GM21423 (cell line): Measurements from ENCODE around the gene C1orf115.
"Not testable (repeated sequence)": the region's sequence is repeated elsewhere in the genome, so short reads cannot be mapped to it uniquely, and the experiment has no call there.

Experiments used
- ATAC-seq: cut with Tn5 transposase; IDR thresholded peaks from one replicate; pipeline ENCODE4 v1.9.1; 2021; ENCODE audit warnings: mild to moderate bottlenecking, moderate library complexity; ENCODE audit not compliant: unreplicated experiment

C1orf115 gene

GRCh38 chr1:220717800-220718640, 27.9 kb downstream of the C1orf115 start:
- no peak for ATAC-seq

DNA sequence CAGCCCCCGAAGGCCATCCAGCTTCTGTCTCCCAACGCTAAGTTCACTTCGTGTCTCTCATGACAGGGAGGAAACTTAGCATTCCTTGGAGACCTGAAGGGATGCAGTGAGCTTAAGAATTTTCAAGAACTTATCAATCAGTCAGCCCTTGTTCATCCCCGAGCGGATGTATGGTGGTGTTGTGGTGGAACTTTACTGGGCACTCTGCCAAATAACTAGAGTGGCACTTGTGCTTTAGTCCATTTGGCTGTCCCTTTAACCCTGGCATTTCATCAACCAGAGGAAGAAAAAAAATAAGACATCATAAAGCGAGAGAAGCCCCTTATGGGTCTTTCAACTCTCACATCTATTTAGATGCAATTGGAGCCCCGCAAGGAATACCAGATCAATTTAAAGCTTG, 31.1 kb downstream of the C1orf115 start:
- not testable (repeated sequence) for ATAC-seq

DNA sequence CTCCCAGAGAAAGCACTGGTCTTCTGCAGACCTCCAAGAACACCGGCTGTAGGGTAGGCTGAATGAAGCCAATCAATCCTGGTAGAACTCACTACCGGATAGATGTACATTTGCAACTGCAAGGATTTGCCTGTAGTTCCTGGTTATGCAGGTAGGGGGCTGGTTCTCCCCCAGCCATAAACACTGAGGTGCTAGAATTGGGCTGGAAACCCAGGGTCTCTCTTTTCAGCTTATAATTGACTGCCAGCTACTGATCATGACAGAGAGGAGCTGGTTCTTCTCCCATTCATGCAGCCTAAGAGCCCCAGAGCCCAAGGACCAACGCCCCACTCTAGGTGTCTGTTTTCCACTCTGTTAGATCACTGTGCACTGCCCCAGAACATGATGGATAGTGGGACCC, 36.5 kb downstream of the C1orf115 start:
- no peak for ATAC-seq

DNA sequence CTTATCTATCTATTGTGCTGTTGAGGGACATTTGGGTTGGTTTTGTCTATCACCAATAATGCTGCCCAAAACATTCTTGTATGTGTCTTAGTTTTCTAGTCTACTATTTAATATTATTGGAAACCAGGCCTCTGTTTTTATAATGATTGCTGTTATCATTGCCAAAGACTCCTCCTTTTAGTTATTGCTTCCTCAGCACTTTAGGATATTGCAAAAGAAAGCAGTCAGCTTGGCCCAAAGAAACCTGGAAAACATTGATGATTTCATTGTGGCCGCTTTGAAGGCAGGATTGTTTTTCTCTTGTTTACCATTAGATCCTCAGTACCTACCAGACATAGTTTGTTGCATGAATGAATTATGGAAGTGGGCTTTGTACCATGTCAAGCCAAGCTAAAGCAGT, 37.4 kb downstream of the C1orf115 start:
- no peak for ATAC-seq

GRCh38 chr1:220730486-220730885, 40.3 kb downstream of the C1orf115 start:
- ATAC-seq = no peak

DNA sequence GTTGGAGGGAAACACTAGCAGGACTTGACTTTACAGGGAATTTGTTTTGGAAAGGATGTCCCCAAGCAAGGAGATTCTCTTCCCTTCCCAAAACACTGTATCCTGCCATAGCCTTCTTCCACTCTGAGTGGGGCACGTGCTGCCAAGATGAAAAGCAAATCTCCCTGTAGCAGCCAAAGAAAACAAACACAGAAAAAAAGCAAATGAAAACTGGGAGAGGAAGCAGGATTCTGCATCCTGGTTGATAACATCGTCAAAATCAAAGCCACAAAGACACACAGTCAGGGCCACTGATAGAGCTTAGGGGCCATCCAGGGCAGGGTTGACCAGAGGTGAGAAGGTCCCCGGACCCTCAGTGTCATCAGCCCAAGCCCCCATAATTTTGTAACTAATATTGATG, 42.0 kb downstream of the C1orf115 start:
- no peak for ATAC-seq

DNA sequence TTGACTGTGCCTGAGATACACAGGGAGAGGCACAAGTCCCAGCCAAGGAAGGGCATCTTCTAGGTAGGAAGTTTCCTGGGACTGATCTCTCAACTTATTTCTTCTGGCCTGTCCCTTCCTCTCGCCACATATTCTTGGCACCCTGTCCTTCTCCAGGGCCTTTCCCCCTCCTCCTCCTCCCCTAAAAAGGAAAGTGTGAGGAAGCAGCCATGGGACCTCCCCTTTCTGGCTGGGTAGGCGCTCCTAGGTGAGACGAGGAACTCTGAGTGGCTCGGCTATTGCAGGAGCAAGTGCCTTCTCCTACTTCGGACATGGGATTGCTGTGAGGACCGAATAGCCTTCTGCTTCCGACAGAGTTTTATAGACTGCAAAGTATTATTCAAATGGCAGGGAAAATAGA, 42.5 kb downstream of the C1orf115 start:
- no peak for ATAC-seq

GRCh38 chr1:220733086-220733601, 43.0 kb downstream of the C1orf115 start:
- ATAC-seq = peak; percentile 95

- ATAC-seq = no peak
These were observed 44.6 kb downstream of the C1orf115 start for GRCh38 chr1:220734571-220735326.

DNA sequence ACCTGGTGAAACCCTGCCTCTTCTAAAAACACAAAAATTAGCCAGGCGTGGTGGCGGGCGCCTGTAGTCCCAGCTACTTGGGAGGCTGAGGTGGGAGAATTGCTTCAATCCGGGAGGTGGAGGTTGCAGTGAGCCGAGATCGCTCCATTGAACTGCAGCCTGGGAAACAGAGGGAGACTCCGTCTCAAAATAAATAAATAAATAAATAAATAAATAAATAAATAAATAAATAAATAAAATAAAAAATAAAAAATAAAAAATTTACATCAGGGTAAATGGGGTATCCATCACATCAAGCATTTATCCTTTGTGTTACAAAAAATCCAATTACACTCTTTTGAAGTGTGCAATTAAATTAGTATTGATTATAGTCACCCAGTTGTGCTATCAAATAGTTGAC, 46.1 kb downstream of the C1orf115 start:
- ATAC-seq = not testable (repeated sequence)

GRCh38 chr1:220741349-220741748, 51.2 kb downstream of the C1orf115 start:
- ATAC-seq = no peak

GRCh38 chr1:220741825-220742224, 51.7 kb downstream of the C1orf115 start:
- ATAC-seq = no peak

- no peak for ATAC-seq
These were observed 52.4 kb downstream of the C1orf115 start for GRCh38 chr1:220742520-220742919.

DNA sequence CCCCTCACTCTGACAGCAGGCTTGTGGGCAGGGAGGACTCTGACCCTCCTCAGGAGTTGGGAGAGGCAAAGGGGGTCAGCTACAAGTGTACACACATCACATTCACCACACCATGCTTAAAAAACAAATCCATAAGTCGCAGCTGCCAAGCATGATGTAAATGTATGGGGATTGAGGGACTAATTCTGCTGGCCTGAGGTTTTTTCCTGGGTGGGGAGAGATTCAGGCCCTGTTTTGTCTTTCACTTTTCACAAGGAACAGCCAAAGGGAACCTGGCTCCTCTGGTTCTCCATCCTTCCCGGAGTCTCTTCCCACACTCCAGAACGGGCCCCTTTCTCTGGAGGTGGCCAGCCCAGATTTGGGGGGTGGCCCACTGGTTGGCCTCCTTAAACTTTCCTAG, 56.7 kb downstream of the C1orf115 start:
- ATAC-seq = no peak

DNA sequence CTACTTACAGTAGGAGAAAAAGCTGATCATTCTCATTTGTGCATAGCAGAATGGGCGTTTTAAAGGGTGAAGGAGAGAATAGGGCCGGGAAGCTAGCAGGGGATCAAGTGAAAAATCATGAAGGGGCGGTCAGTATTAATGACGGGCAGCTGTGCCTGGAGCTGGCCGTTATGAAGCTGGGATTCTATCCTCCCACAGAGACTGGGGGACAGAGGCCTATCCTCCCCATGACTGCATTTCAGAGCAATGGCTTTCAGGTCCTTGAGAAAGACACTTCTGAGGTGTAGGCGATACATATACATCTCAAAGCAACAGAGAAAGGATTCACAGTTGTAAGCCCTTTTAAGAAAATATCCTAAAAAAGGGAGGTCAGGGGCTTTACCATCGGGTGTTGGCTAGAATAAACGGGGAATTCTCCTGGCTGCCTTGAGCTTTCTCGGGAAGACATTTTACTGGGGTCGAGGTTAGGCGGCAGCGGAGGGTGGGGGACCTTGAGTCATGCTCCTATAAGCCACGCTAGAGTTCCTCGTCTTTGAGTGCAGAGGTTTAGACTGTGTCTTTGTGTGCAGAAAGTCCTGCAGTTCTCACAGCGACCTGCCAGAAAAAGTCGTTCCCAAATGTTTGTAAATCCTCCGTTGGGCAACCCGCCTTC, 57.4 kb downstream of the C1orf115 start:
- ATAC-seq = peak; percentile 5

DNA sequence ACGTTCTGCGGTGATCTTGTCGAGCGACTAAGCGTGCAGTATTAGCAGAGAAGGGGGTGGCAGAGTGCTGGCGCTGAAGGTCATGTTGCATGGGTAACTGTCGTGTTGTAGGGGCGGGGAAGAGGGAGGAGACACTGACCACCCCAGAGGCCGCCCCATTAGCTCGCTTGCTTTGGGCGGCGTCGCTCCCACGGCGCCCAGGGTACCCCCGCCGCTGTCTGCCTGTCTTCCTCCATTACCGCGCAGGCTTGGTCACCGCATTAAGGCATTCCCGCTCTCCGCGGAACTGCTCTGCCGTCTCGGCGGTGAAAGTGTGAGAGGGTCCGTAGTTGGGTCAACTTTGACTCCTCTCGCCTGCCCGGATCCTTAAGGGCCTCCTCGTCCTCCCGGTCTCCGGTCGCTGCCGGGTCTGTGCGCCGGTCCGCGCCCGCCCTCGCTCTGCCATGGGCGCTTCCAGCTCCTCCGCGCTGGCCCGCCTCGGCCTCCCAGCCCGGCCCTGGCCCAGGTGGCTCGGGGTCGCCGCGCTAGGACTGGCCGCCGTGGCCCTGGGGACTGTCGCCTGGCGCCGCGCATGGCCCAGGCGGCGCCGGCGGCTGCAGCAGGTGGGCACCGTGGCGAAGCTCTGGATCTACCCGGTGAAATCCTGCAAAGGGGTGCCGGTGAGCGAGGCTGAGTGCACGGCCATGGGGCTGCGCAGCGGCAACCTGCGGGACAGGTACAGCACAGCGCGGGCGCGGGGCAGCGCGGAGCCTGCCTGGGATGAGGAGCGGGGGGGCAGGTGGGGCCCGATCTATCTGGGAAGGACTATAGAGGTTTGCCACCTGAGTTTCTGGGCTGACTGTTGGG, 58.1 kb downstream of the C1orf115 start, which contains the start of gene MTARC2:
MTARC2 (plus strand) TSS at position 234 of the 846 bp plus-strand sequence; CDS start at position 444, 210 bp downstream.
- peak; percentile 88 for ATAC-seq
